Putamen (tissue), 1 donor: ENCODE data around the gene SLC35B3.
"Not testable (repeated sequence)": the region's sequence is repeated elsewhere in the genome, so short reads cannot be mapped to it uniquely, and the experiment has no call there.

Experiments
- DNase-seq: peaks from one replicate; pipeline ENCODE4 v3.0.0-alpha.2; 2016; ENCODE audit warnings: low spot score

SLC35B3 gene

DNA sequence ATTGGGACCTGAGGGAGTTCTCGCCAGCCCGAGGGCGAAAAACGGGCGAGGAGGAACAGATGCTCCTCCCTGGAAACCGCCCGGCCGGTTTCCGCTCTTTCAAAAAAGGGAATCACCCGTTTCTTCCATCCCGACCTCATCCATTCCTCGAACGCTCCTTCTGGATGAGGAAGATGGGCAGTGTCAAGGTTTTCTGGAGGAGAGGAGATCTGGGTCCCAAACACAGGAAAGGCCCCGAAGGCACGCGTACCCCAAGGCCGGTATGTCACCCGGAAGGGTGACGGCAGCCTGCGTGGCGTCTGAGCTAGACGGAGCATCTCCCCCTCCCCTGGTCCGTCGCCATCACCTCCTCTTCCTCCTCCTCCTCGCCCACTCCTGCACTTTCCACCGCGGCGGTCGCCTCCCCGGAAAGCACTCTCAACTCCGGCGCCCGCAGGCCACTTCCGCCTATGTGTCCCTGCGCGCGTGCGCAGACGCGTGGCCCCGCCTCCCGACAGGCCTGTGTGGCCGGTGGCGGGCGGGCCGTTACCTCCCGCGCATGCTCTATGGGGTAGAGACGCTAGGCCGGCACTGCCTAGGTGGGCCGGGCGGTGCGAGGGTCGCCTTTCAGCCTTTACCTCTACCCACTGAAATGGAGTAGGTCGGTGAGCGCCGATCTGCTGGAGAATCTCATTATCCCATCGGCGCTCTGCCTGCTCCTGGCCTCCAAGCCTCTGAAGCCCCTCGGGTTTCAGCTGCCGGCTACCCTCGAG lies at the start of gene SLC35B3:
Gene SLC35B3 (minus strand): TSS at position 453 of the 752 bp plus-strand sequence.
- DNase-seq: peak; percentile 91

DNA sequence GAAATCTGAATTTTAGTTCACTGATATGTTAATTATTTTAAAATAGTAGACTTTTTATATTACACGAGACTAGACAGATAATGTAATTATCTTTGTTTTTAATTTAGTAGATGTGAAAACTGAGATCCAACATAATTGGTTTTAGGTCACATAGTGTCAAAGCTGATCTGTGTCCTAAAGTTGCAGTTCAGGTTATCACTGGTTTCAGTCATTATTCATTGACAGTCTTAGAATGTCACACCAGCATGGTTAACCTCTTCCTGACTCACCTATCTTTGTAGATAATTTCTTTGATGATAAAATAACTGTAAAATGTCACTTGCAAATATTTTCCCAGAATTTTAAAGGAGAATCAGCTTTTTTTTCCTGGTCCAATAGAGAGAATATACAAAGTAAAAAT lies 48.3 kb upstream of the SLC35B3 start:
- DNase-seq: no peak

GRCh38 chr6:8481727-8482126 lies 46.4 kb upstream of the SLC35B3 start:
- no peak for DNase-seq

- no peak for DNase-seq
Observed at GRCh38 chr6:8478418-8478817, 43.1 kb upstream of the SLC35B3 start.

- no peak for DNase-seq
Observed at GRCh38 chr6:8476656-8477055, 41.3 kb upstream of the SLC35B3 start.

DNA sequence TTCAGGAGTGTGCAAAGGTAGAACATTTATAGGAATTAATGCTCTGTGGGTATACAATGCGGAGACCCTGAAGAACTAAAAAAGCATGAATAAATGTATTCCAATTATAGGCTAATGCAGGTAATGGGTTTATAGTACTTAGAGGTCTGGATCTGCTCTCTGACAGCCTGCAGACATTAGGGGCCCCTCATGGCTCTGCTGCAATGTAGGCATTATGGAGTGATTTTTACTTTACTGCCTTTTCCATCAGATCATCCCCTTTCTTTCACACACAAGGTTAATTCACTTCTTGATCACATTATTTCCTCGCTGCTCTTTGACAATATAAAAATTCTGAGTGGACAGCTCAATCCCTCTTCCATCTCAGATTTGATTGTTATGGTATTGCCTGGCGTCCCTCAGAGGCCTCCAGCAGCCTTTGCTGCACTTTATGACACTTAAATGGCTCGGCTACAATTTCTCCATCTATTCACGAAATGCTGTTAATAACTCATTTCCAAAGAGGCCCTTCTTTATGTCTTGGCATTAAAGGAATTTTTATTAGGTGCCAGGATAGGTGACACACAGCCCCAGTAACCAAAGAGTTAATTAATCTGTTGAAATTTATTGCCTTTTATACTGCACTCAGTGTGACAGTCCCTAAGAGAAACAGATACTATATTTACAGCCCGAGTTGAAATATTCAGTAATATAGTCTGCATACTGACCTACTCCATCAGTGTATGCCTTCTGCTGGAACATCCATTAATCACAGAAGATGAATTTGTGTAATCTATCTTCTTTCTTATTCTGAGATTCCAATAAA lies 33.4 kb upstream of the SLC35B3 start:
- DNase-seq: no peak

GRCh38 chr6:8462694-8463093 lies 27.3 kb upstream of the SLC35B3 start:
- DNase-seq: no peak

- DNase-seq: no peak
Observed at GRCh38 chr6:8462169-8462568, 26.8 kb upstream of the SLC35B3 start.

GRCh38 chr6:8446391-8446790 lies 11.0 kb upstream of the SLC35B3 start:
- no peak for DNase-seq

- DNase-seq: not testable (repeated sequence)
Observed at GRCh38 chr6:8445930-8446329, 10.6 kb upstream of the SLC35B3 start.

DNA sequence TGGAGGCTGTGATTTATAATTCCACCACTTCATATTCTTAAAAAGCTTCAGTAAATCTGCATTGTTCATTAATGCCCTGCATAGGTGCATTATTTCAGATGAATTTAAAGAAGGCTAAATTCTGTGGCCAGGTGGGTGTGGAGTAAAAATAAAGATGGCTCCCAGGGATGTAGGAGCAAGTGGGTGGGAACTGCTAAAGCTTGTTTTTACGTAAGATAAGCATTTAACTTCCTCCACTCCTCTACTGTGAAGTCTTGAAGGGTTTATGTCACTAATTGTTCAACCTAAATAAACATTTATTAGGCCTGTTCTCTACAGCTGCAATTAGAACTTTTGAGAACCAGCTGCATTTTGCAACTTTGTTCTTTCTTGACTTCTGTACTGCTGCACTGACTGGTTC lies 6.8 kb upstream of the SLC35B3 start:
- no peak for DNase-seq

GRCh38 chr6:8441452-8441851 lies 6.1 kb upstream of the SLC35B3 start:
- DNase-seq: no peak

GRCh38 chr6:8439601-8440268 lies 4.4 kb upstream of the SLC35B3 start:
- DNase-seq: no peak

GRCh38 chr6:8437813-8438212 lies 2.5 kb upstream of the SLC35B3 start:
- no peak for DNase-seq

- DNase-seq: no peak
Observed at GRCh38 chr6:8436966-8437365, 1.6 kb upstream of the SLC35B3 start.

GRCh38 chr6:8435845-8436168 lies 462 bp upstream of the SLC35B3 start:
- no peak for DNase-seq

DNA sequence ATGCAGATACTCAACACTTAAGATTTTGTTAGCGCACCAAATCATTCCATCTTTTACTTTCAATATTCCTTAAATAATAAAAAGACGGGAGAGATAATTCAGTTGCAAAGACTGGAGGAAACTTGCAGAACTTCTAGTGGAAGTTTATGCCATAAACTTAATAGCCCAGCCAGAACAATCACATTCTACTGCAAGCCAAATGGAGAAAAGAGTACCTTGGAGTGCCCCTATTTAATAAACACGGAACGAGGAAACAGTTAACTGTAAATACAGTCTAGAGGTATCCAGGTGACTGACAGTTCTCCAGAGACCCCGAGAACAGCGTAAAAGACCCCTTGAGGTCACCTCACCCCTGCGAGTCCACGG lies 635 bp downstream of the SLC35B3 start:
- DNase-seq: no peak

DNA sequence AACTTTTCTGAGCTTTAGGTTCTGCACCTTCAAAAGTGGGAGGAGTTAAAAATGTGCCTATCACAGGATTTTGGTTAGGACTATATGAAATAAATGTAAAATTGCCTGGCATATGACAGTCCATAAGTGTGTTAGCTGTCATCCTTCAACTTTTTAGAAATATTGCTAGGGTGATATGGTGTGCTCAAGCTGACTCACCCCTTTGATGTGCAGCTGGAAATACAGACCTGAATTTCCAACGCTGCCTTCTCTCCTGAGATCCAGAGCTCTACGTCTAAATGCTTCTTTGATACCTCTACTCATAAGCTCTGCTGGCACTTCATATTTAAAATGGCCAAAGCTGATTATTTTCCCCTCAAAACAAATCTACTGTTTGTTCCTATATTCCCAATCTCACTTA lies 2.7 kb downstream of the SLC35B3 start:
- no peak for DNase-seq

DNA sequence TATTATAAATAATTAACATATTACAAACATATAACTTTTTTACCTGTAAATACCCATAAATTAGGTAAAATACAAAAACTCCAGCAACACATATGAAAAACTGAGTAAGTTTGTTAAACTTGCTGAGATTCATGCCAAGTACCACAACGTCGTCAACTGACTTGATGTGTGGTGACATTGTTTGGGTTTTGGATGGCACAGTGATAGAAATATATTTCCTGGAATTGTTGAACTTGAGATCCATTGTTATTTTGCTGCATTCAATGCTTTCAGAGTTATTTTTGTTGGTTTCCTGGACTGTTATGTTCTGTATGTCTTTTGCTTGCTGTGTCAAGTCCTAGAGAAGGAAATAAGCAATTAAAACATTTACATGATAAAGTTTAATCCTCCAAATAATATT lies 5.5 kb downstream of the SLC35B3 start:
- DNase-seq: no peak

GRCh38 chr6:8426544-8426943 lies 8.8 kb downstream of the SLC35B3 start:
- DNase-seq: not testable (repeated sequence)

- no peak for DNase-seq
Observed at GRCh38 chr6:8420031-8420588, 15.2 kb downstream of the SLC35B3 start.

DNA sequence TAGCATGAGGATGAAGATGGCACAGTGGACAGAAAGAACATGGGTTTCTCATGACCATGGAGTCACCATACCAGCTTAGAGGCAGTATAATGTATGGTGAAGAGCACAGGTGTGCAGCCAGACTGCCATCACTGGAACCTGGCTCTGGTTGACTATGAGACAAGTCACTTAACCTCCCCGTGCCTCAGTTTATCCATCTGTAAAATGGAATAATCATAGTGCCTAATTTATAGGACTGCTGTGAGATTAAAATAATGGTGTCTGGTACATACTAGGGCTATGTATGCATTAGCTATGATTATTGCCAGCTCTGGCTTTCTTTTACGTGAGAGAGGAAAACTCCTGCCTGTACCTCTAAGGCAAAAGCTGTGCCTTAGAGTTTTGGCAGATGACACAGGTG lies 19.4 kb downstream of the SLC35B3 start:
- DNase-seq: no peak

- DNase-seq: no peak
Observed at GRCh38 chr6:8415280-8415679, 20.1 kb downstream of the SLC35B3 start.
